Activated CD4-positive, alpha-beta T cell treated with anti-CD3 and anti-CD28 coated beads, Interleukin-2, amount 10 ng/mL, durations not matched to agents 7 days and 5 days (primary cell): Measurements from ENCODE around the gene LAIR2. TPM values are rescaled to one million over a fixed set of nuclear protein-coding genes. Genes with fewer than 3 reads are reported as not detected.
A peak's percentile ranks its signal among the peaks of the same experiment; 100 is the strongest.

Experiments used
- CTCF ChIA-PET: fragments of 350-600 bp; sonication (Branson Sonifier 250); formaldehyde crosslinking; loops from one replicate; lab custom pipeline; 2021; ENCODE audit warnings: antibody characterized with exemption; lab: Charles Lee
- POLR2A ChIA-PET: fragments of 350-600 bp; sonication (Branson Sonifier 250); formaldehyde crosslinking; loops from one replicate; lab custom pipeline; 2021; ENCODE audit warnings: antibody characterized with exemption; lab: Charles Lee
- DNase-seq: peaks from one replicate; pipeline ENCODE4 v3.0.0-alpha.2; 2020
- H3K27ac Mint-ChIP-seq: one replicate; pipeline ENCODE4 v1.8.0; 2021; ENCODE audit warnings: mild to moderate bottlenecking, moderate library complexity, mixed read lengths
- H3K27me3 Mint-ChIP-seq: one replicate; pipeline ENCODE4 v1.8.0; 2021; ENCODE audit warnings: mixed read lengths
- H3K36me3 Mint-ChIP-seq: one replicate; pipeline ENCODE4 v1.8.0; 2021; ENCODE audit warnings: low read depth, mixed read lengths
- H3K4me1 Mint-ChIP-seq: one replicate; pipeline ENCODE4 v1.8.0; 2021; ENCODE audit warnings: mixed read lengths
- H3K4me3 Mint-ChIP-seq: one replicate; pipeline ENCODE4 v1.8.0; 2021; ENCODE audit warnings: mild to moderate bottlenecking, moderate library complexity, mixed read lengths
- H3K9me3 Mint-ChIP-seq: one replicate; pipeline ENCODE4 v1.8.0; 2021; ENCODE audit warnings: mixed read lengths
- total RNA-seq, 2 experiments: library from RNA; stranded (reverse); gene quantifications; one replicate each; pipeline ENCODE4 v1.2.3, GENCODE V29; 2021

Gene LAIR2
- total RNA-seq, 2 experiments from 2014 or later = 3.1 to 3.7 TPM

DNA sequence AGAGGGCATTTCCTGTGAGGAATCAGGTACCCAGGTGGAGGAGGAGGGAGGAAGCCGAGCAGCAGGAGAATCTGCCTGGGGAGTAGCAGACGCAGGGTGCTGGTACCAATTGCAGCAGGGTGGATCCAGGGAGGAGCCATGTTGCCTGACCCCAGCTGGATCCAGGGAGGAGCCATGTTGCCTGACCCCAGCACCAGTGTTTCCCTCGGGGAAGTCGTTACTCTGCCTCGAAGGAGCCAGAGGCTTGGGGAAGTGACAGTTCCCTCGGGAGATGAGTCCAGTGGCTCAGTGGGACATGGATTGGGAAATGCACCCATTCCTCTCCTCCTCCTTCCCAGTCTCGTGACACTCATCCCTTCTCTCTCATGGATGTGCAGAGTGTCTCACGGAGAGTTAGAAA lies 31.5 kb downstream of the LAIR2 start:
- CTCF ChIA-PET = no interaction called here
- Mint-ChIP-seq H3K27ac (no peak overlapping the region), H3K9me3 (peaks cover 3% of the 10 kb centered on the region), H3K4me3 (no peak overlapping the region), H3K4me1 (peaks cover 41% of the 10 kb centered on the region), H3K36me3 (no peaks in the 10 kb centered on the region), H3K27me3 (peaks cover 45% of the 10 kb centered on the region)
- POLR2A ChIA-PET = no interaction called here
- no peak for DNase-seq

DNA sequence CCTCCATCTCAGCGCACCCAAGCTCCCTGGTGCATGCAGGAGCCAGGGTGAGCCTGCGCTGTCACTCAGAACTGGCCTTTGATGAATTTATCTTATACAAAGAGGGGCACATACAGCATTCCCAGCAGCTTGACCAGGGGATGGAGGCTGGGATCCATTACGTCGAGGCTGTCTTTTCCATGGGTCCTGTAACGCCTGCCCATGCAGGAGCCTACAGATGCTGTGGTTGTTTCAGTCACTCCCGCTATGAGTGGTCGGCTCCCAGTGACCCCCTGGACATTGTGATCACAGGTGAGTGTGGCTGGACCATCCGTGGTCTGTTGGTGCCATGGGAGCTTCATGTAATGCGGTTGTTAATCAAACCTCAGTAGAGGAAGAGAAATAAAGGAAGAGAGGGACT lies 33.0 kb downstream of the LAIR2 start:
- H3K4me3 Mint-ChIP-seq = no peak overlapping the region
- peaks cover 38% of the 10 kb centered on the region for H3K27me3 Mint-ChIP-seq
- H3K36me3 Mint-ChIP-seq = no peaks in the 10 kb centered on the region
- peaks cover 3% of the 10 kb centered on the region for H3K9me3 Mint-ChIP-seq
- POLR2A ChIA-PET = no interaction called here
- CTCF ChIA-PET = no interaction called here
- no peak overlapping the region for H3K27ac Mint-ChIP-seq
- DNase-seq = no peak
- H3K4me1 Mint-ChIP-seq = peaks cover 38% of the 10 kb centered on the region

DNA sequence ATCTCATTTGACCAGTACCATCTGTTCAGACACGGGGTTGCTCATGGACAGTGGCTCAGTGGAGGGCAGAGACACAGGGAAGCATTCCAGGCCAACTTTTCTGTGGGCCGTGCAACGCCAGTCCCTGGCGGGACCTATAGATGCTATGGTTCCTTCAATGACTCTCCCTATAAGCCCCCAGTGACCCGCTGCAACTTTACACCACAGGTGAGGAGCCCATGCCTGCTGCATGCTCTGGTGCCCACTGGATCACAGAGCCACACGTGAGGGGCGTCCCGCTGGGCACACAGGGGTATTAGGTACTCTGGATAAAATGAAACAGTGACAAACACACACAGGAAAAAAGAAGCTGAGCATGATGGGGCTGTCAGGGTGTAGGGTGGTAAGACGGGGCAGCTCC lies 34.3 kb downstream of the LAIR2 start:
- Mint-ChIP-seq H3K27me3 (peaks cover 35% of the 10 kb centered on the region), H3K27ac (no peak overlapping the region), H3K4me1 (peaks cover 40% of the 10 kb centered on the region), H3K36me3 (no peaks in the 10 kb centered on the region), H3K9me3 (peaks cover 3% of the 10 kb centered on the region), H3K4me3 (no peak overlapping the region)
- CTCF ChIA-PET = interaction anchor here (1.1 kb wide), 1 partner anchor 18 kb away, joined by 4 read pairs; no protein-coding TSS in a partner anchor
- DNase-seq = no peak
- POLR2A ChIA-PET = no interaction called here

DNA sequence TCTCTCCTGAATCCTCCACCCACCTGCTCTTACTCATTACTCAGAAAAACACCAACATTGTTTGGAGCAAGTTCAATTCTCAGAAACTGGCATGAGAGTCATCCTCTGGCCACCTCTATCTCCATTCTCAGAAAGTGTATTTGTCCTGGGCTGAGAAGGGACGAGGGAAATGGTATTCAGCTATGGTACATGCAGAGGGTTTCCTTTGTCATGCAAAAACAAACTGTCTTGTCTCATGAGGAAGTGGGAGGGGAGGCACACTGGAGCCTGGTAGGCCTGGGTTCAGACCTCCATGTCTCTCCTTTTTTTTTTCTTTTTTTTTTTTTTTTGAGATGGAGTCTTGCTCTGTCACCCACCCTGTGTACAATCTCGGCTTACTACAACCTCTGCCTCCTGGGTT lies 39.1 kb downstream of the LAIR2 start:
- DNase-seq = no peak
- H3K4me3 Mint-ChIP-seq = no peak overlapping the region
- POLR2A ChIA-PET = no interaction called here
- peaks cover 4% of the 10 kb centered on the region for H3K9me3 Mint-ChIP-seq
- CTCF ChIA-PET = interaction anchor here (0.7 kb wide), 1 partner anchor 558 kb away, joined by 3 read pairs; no protein-coding TSS in a partner anchor
- H3K27me3 Mint-ChIP-seq = peaks cover 11% of the 10 kb centered on the region
- peaks cover 6% of the 10 kb centered on the region for H3K36me3 Mint-ChIP-seq
- peaks cover 16% of the 10 kb centered on the region for H3K4me1 Mint-ChIP-seq
- H3K27ac Mint-ChIP-seq = no peak overlapping the region

DNA sequence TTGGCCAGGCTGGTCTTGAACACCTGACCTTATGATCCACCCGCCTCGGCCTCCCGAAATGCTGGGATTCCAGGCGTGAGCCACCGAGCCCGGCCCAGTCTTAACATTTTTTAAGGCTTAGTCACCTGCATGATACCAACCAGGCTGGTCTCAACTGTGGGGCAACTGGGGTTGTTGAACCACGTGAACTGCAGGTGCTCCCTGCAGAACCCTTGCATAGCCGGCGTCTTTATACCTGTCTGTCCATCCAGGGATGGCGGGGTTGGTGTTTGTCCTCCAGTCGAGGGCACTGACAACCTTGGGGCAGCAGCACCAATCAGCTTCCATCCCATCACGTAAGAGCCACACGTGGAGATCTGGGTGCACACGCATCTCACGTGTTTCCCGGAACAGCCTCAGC lies 46.2 kb downstream of the LAIR2 start:
- no peak overlapping the region for H3K27ac Mint-ChIP-seq
- H3K4me3 Mint-ChIP-seq = no peak overlapping the region
- H3K9me3 Mint-ChIP-seq = peaks cover 4% of the 10 kb centered on the region
- H3K4me1 Mint-ChIP-seq = peaks cover 11% of the 10 kb centered on the region
- POLR2A ChIA-PET = no interaction called here
- peaks cover under 1% of the 10 kb centered on the region for H3K36me3 Mint-ChIP-seq
- DNase-seq = no peak
- CTCF ChIA-PET = no interaction called here
- peaks cover 13% of the 10 kb centered on the region for H3K27me3 Mint-ChIP-seq

DNA sequence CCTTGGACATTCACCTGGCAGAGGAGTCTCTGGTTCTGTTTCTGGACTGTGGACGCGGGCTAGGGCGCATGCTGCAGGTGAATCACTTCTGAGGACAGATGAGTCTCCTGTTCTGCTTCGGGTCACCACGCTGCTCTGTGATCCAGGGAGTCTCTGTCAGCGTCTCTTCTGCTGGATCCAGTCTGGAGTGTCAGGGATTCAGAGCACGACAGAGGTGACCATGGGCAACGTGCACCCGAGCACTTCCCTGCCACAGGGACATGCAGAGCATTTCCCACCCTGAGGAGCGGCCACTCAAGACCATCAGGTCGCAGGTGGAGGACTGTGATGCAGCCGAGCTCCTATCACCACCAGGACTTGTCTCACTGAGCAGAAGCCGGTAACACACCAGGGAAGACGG lies 46.6 kb downstream of the LAIR2 start:
- no peak overlapping the region for H3K4me3 Mint-ChIP-seq
- peaks cover 15% of the 10 kb centered on the region for H3K27me3 Mint-ChIP-seq
- peaks cover 11% of the 10 kb centered on the region for H3K4me1 Mint-ChIP-seq
- H3K9me3 Mint-ChIP-seq = peaks cover 4% of the 10 kb centered on the region
- no peak overlapping the region for H3K27ac Mint-ChIP-seq
- ChIA-PET POLR2A (no interaction called here), CTCF (interaction anchor here (0.6 kb wide), 1 partner anchor 22 kb away, joined by 3 read pairs; no protein-coding TSS in a partner anchor)
- no peaks in the 10 kb centered on the region for H3K36me3 Mint-ChIP-seq
- DNase-seq = no peak

DNA sequence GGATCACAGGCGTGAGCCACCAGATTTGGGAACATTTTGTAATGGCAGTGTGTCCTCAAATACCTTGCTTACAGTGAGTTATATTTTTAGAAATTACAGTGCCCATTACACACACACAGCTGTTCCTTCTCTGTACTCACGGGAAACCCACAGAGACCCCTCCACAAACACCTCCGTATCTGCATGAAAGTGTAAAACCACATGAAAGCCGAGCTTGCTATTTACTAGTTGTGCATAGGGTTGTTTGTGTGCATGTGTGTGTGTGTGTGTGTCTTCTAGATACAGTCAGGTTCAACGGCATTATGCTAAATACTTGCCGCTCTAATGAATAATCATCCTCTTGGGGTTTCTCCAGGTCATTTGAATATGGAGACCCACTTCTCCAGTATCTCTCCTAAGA lies 48.7 kb downstream of the LAIR2 start:
- Mint-ChIP-seq H3K27me3 (peaks cover 24% of the 10 kb centered on the region), H3K9me3 (peaks cover 4% of the 10 kb centered on the region), H3K4me1 (peaks cover 11% of the 10 kb centered on the region), H3K4me3 (no peak overlapping the region), H3K36me3 (no peaks in the 10 kb centered on the region), H3K27ac (no peak overlapping the region)
- DNase-seq = peak; percentile 26
- ChIA-PET POLR2A (no interaction called here), CTCF (no interaction called here)

DNA sequence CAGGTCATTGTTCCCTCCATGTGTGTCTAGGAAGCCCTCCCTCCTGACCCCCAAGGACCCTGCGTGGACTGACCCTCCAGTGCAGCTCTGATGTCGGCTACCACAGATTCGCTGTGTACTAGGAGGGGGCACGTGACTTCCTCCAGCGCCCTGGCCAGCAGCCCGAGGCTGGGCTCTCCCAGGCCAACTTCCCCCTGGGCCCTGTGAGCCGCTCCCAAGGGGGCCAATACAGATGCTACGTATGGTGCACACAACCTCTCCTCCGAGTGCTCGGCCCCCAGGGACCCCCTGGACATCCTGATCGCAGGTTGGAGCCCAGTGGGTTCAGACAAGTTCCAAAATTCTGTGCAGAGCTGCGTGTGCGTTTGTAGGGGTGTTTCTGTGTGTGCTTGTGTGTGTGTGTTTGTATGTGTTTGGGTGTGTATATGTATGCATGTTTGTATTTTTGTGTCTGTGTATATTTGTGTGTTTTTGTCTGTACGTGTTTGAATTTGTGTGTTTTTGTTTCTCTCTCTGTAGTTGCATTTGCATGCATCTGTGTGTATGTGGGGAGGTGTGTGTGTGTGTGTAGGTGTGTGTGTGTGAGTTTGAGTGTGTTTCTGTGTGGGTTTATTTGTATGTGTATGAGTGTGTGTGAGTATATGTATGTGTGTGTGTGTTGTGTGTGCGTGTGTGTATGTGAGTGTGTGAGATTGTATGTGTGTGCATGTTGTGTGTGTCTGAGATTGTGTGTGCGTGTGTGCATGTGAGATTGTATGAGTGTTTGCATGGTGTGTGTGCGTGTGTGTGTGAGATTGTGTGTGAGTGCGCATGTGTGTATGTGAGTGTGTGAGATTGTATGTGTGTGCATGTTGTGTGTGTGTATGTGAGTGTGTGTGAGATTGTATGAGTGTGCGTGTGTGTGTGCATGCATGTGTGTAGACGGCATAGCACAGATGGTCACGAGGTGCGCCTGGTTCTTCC lies 49.6 kb downstream of the LAIR2 start:
- Mint-ChIP-seq H3K27me3 (peaks cover 21% of the 10 kb centered on the region), H3K36me3 (no peaks in the 10 kb centered on the region), H3K27ac (no peak overlapping the region), H3K9me3 (peaks cover 4% of the 10 kb centered on the region), H3K4me1 (peaks cover 11% of the 10 kb centered on the region), H3K4me3 (no peak overlapping the region)
- ChIA-PET POLR2A (no interaction called here), CTCF (no interaction called here)
- no peak for DNase-seq

DNA sequence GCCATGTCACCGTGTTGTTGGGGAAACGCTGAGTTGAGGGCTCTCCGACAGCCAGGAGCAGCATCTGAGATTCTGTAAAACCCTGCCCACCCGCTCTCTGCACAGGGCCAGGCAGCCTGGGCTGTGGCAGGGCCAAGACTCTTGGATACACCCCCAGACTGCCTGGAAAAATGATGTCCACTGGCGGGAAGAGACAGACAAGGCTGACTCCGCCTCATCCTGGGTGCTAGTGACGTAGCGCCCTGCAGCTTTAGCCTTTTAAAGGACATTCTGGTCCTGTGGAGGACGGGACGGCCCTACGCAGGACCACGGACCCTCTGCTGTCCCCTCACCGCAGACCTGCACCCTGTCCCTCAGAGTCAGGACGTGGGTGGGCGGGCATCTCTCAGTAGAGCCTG lies 50.3 kb downstream of the LAIR2 start:
- H3K9me3 Mint-ChIP-seq = peaks cover 4% of the 10 kb centered on the region
- no peak for DNase-seq
- ChIA-PET CTCF (no interaction called here), POLR2A (no interaction called here)
- no peak overlapping the region for H3K4me3 Mint-ChIP-seq
- peaks cover 11% of the 10 kb centered on the region for H3K4me1 Mint-ChIP-seq
- H3K27me3 Mint-ChIP-seq = peaks cover 21% of the 10 kb centered on the region
- no peaks in the 10 kb centered on the region for H3K36me3 Mint-ChIP-seq
- H3K27ac Mint-ChIP-seq = no peak overlapping the region

DNA sequence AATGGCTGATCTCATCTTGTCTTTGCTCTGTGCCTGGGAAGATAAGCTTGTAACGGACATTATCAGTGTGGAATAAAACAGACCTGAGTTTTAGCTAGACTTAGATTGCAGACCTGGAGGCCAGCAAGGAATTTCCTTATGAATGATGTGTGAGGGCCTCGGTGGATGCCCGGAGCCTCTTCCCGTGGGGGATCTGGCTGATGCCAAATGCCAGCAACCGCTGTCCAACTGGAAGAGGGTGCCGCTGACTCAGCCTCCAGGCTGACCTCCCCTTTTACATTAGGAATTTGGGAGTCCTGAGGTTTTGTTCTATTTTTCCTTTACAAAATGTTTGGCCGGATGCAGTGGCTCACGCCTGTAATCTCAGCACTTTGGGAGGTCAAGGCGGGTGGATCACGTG lies 51.4 kb downstream of the LAIR2 start:
- H3K36me3 Mint-ChIP-seq = no peaks in the 10 kb centered on the region

DNA sequence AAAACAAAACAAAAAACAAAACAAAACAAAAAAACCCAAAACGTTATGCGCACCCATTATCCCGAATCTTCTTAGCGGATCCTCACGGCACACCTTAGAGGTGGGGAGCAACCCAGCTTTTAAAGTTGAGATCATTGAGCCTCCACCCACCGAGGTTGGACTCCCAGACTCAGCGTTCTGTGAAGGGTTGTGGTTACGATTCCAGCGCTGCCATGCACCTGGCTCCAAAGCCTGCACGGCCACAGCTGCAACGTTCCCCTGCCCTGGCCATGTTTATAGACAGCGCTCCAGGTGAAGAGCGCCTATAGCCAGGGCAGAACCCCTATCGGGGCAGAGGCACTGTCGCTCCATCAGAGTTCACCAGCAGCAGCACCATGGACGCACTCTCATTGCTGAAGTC lies 52.3 kb downstream of the LAIR2 start:
- no peaks in the 10 kb centered on the region for H3K36me3 Mint-ChIP-seq
- H3K27ac Mint-ChIP-seq = no peak overlapping the region
- POLR2A ChIA-PET = no interaction called here
- peaks cover 4% of the 10 kb centered on the region for H3K9me3 Mint-ChIP-seq
- peaks cover 27% of the 10 kb centered on the region for H3K27me3 Mint-ChIP-seq
- no peak overlapping the region for H3K4me3 Mint-ChIP-seq
- DNase-seq = no peak
- CTCF ChIA-PET = no interaction called here
- H3K4me1 Mint-ChIP-seq = peaks cover 11% of the 10 kb centered on the region

More for the DNA sequence above, 51.4 kb downstream of the LAIR2 start:
- Mint-ChIP-seq H3K4me3 (no peak overlapping the region), H3K4me1 (peaks cover 11% of the 10 kb centered on the region), H3K9me3 (peaks cover 4% of the 10 kb centered on the region), H3K27ac (no peak overlapping the region), H3K27me3 (peaks cover 26% of the 10 kb centered on the region)
- CTCF ChIA-PET = no interaction called here
- POLR2A ChIA-PET = no interaction called here
- DNase-seq = no peak

DNA sequence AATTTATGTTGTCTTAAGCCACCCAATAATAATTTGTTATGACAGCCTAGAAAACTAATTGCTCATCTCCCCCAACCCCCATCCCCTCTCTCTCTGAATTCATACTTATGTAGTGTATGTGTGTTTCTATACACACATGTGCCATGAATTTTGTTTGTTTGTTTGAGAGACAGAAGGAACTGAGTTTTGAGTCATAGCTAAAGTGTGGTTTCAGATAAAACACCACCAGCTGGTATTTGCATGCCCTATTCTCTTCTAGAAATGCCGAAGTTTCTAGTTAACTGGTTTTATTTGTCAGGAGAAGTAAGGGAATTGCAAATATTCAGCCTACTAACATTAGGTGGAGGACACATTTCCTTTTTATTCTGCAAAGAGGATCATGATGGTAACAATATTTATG lies 53.6 kb downstream of the LAIR2 start:
- Mint-ChIP-seq H3K36me3 (no peaks in the 10 kb centered on the region), H3K4me1 (peaks cover 10% of the 10 kb centered on the region), H3K4me3 (no peak overlapping the region), H3K9me3 (peaks cover 4% of the 10 kb centered on the region), H3K27ac (no peak overlapping the region), H3K27me3 (peaks cover 27% of the 10 kb centered on the region)
- DNase-seq = no peak
- CTCF ChIA-PET = no interaction called here
- POLR2A ChIA-PET = no interaction called here

DNA sequence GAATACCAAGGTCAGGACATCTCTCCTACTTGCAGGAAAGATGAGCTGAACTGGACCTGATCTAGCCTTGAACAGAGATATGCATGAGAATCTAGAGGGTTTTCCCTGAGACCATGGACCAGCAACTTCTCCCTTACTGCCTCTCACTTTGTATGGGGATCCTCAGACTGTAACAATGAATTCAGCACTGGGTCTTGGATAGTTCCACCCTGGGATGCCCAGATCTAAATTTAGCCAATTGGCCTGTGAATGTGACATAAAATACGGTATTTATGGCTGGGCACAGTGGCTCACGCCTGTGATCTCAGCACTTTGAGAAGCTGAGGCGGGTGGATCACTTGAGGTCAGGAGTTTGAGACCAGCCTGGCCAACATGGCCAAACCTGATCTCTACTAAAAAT lies 55.7 kb downstream of the LAIR2 start:
- Mint-ChIP-seq H3K27ac (no peak overlapping the region), H3K4me1 (no peaks in the 10 kb centered on the region), H3K9me3 (no peaks in the 10 kb centered on the region), H3K27me3 (peaks cover 20% of the 10 kb centered on the region), H3K4me3 (no peak overlapping the region), H3K36me3 (no peaks in the 10 kb centered on the region)
- CTCF ChIA-PET = no interaction called here
- no peak for DNase-seq
- POLR2A ChIA-PET = no interaction called here
